Neural cell (in vitro differentiated cells): ENCODE measurements around the gene SS18L1. TPM values are rescaled to one million over a fixed set of nuclear protein-coding genes. Genes with fewer than 3 reads are reported as not detected.

Experiments used
- H2AFZ ChIP-seq: fragments of 200-600, 300-800 bp; sonication (generic), shearing (Covaris generic); 2 replicates; pipeline ENCODE4 v1.6.0; 2014; ENCODE audit warnings: low read depth, mild to moderate bottlenecking, antibody characterized with exemption, low read length, moderate library complexity
- H3F3A ChIP-seq: fragments of 200-600 bp; shearing (Covaris generic); 2 replicates; pipeline ENCODE4 v1.6.1; 2016; ENCODE audit warnings: mild to moderate bottlenecking, moderate library complexity, mixed read lengths, antibody characterized with exemption, low read length; ENCODE audit not compliant: insufficient read depth, poor library complexity, severe bottlenecking
- H3K27ac ChIP-seq: fragments of 200-600, 300-800 bp; sonication (generic), shearing (Covaris generic); 2 replicates; pipeline ENCODE4 v1.5.1; 2014; ENCODE audit warnings: mild to moderate bottlenecking, low read length, moderate library complexity
- H3K27me3 ChIP-seq: fragments of 300-800, 200-600 bp; sonication (generic), shearing (Covaris generic); 2 replicates; pipeline ENCODE4 v1.6.0; 2014; ENCODE audit warnings: mild to moderate bottlenecking, low read depth, low read length, moderate library complexity; ENCODE audit not compliant: insufficient read depth
- H3K36me3 ChIP-seq: fragments of 300-800, 200-600 bp; sonication (generic), shearing (Covaris generic); 2 replicates; pipeline ENCODE4 v1.5.1; 2014; ENCODE audit warnings: mild to moderate bottlenecking, antibody characterized with exemption, low read length, moderate library complexity; ENCODE audit not compliant: insufficient read depth
- H3K4me2 ChIP-seq: fragments of 300-800, 200-600 bp; sonication (generic), shearing (Covaris generic); 2 replicates; pipeline ENCODE4 v1.6.0; 2014; ENCODE audit warnings: mild to moderate bottlenecking, low read length
- H3K4me3 ChIP-seq: fragments of 300-800, 200-600 bp; sonication (generic), shearing (Covaris generic); 2 replicates; pipeline ENCODE4 v1.5.1; 2014; ENCODE audit warnings: mild to moderate bottlenecking, low read length, moderate library complexity
- H3K79me2 ChIP-seq: fragments of 200-600 bp; shearing (Covaris generic); replicated peaks from 2 replicates; pipeline ENCODE4 v1.6.0; 2014; ENCODE audit warnings: mild to moderate bottlenecking, low read length, moderate library complexity; ENCODE audit not compliant: insufficient read depth
- H3K9ac ChIP-seq: fragments of 300-800, 200-600 bp; sonication (generic), shearing (Covaris generic); 2 replicates; pipeline ENCODE4 v1.6.1; 2016; ENCODE audit warnings: mild to moderate bottlenecking, low read length, mixed read lengths
- H3K9me2 ChIP-seq: fragments of 200-600 bp; shearing (Covaris generic); 2 replicates; pipeline ENCODE4 v1.6.1; 2016; ENCODE audit warnings: mild to moderate bottlenecking, low read length, mixed read lengths; ENCODE audit not compliant: insufficient read depth
- H3K9me3 ChIP-seq: fragments of 200-600, 300-800 bp; sonication (generic), shearing (Covaris generic); 2 replicates; pipeline ENCODE4 v1.6.1; 2016; ENCODE audit warnings: mild to moderate bottlenecking, mixed run types, low read length, moderate library complexity, mixed read lengths
- H4K20me1 ChIP-seq: fragments of 200-600 bp; shearing (Covaris generic); 2 replicates; pipeline ENCODE4 v1.6.1; 2016; ENCODE audit warnings: mild to moderate bottlenecking, mixed run types; ENCODE audit not compliant: insufficient read depth
- EP300 ChIP-seq: fragments of 450-650 bp; conservative IDR thresholded peaks from 2 replicates; pipeline ENCODE4 v1.6.1; 2014; ENCODE audit warnings: antibody characterized with exemption, mild to moderate bottlenecking, moderate library complexity; ENCODE audit not compliant: poor library complexity, severe bottlenecking
- EZH2 ChIP-seq: fragments of 200-600, 300-800 bp; shearing (Covaris generic), sonication (generic); IDR thresholded peaks from 2 replicates; pipeline ENCODE4 v1.6.1; 2014; ENCODE audit warnings: antibody characterized with exemption, low read length, borderline replicate concordance, mild to moderate bottlenecking; ENCODE audit not compliant: insufficient read depth, poor library complexity, severe bottlenecking
- MXI1 ChIP-seq: fragments of 450-650 bp; conservative IDR thresholded peaks from 2 replicates; pipeline ENCODE4 v1.6.1; 2014; ENCODE audit warnings: antibody characterized with exemption, mild to moderate bottlenecking; ENCODE audit not compliant: poor library complexity, severe bottlenecking
- POLR2AphosphoS5 ChIP-seq: IDR thresholded peaks from 2 replicates; pipeline ENCODE4 v1.6.1; 2012
- RAD21 ChIP-seq: fragments of 450-650 bp; conservative IDR thresholded peaks from 2 replicates; pipeline ENCODE4 v1.6.1; 2014; ENCODE audit warnings: antibody characterized with exemption, mild to moderate bottlenecking, moderate library complexity
- REST ChIP-seq: IDR thresholded peaks from 2 replicates; pipeline ENCODE4 v1.6.1; 2012; ENCODE audit warnings: borderline replicate concordance
- SMC3 ChIP-seq: fragments of 450-650 bp; conservative IDR thresholded peaks from 2 replicates; pipeline ENCODE4 v1.6.1; 2014; ENCODE audit warnings: antibody characterized with exemption, mild to moderate bottlenecking, moderate library complexity; ENCODE audit not compliant: poor library complexity
- TAF1 ChIP-seq: IDR thresholded peaks from 2 replicates; pipeline ENCODE4 v1.6.1; 2012; ENCODE audit warnings: low read depth
- polyA plus RNA-seq: library from polyadenylated mRNA; depleted of rRNA; stranded (reverse); fragments of >200 nt; gene quantifications from 2 replicates; pipeline ENCODE4 v1.2.3, GENCODE V29; 2014
- TF ChIP-seq, protein P1 (sequence below): fragments of 450-650 bp; IDR thresholded peaks from 2 replicates; pipeline ENCODE4 v1.5.1; 2014; ENCODE audit warnings: antibody characterized with exemption, mild to moderate bottlenecking, moderate library complexity; ENCODE audit not compliant: poor library complexity, severe bottlenecking

Gene SS18L1
- polyA plus RNA-seq, 1 donor from 2014 or later, result 117 TPM

GRCh38 chr20:62137092-62137384, 6.5 kb upstream of the SS18L1 start:
- no peaks in the 10 kb centered on the region for H3K9me3 ChIP-seq
- no peaks in the 10 kb centered on the region for H3K27me3 ChIP-seq
- no peak overlapping the region for H3K9ac ChIP-seq
- H3K4me2 ChIP-seq, result no peak overlapping the region
- peaks cover 10% of the 10 kb centered on the region for H3K36me3 ChIP-seq
- H3K79me2 ChIP-seq, result peaks cover 33% of the 10 kb centered on the region
- no peak overlapping the region for H2AFZ ChIP-seq
- no peak for TF ChIP-seq MXI1
- no peak for TF ChIP-seq SMC3
- TF ChIP-seq EZH2, result no peak
- TF ChIP-seq, protein P1, sequence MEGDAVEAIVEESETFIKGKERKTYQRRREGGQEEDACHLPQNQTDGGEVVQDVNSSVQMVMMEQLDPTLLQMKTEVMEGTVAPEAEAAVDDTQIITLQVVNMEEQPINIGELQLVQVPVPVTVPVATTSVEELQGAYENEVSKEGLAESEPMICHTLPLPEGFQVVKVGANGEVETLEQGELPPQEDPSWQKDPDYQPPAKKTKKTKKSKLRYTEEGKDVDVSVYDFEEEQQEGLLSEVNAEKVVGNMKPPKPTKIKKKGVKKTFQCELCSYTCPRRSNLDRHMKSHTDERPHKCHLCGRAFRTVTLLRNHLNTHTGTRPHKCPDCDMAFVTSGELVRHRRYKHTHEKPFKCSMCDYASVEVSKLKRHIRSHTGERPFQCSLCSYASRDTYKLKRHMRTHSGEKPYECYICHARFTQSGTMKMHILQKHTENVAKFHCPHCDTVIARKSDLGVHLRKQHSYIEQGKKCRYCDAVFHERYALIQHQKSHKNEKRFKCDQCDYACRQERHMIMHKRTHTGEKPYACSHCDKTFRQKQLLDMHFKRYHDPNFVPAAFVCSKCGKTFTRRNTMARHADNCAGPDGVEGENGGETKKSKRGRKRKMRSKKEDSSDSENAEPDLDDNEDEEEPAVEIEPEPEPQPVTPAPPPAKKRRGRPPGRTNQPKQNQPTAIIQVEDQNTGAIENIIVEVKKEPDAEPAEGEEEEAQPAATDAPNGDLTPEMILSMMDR, result no peak
- TF ChIP-seq TAF1, result no peak
- no peak for TF ChIP-seq REST
- no peak for TF ChIP-seq POLR2AphosphoS5
- TF ChIP-seq EP300, result no peak
- TF ChIP-seq RAD21, result no peak
- no peak overlapping the region for H3K4me3 ChIP-seq
- no peaks in the 10 kb centered on the region for H3K9me2 ChIP-seq
- H4K20me1 ChIP-seq, result peaks cover 43% of the 10 kb centered on the region
- H3K27ac ChIP-seq, result no peak overlapping the region
- peaks cover 3% of the 10 kb centered on the region for H3F3A ChIP-seq

GRCh38 chr20:62137478-62138203, 5.9 kb upstream of the SS18L1 start:
- Histone ChIP-seq H3K9ac (no peak overlapping the region), H3K4me2 (no peak overlapping the region), H2AFZ (no peak overlapping the region), H3F3A (peaks cover 7% of the 10 kb centered on the region), H4K20me1 (peaks cover 40% of the 10 kb centered on the region), H3K9me3 (no peaks in the 10 kb centered on the region), H3K36me3 (peaks cover 10% of the 10 kb centered on the region), H3K9me2 (no peaks in the 10 kb centered on the region), H3K79me2 (peaks cover 39% of the 10 kb centered on the region), H3K4me3 (no peak overlapping the region), H3K27ac (no peak overlapping the region), H3K27me3 (no peaks in the 10 kb centered on the region)
- TF ChIP-seq SMC3, result no peak
- TF ChIP-seq RAD21, result no peak
- no peak for TF ChIP-seq MXI1
- TF ChIP-seq TAF1, result no peak
- no peak for TF ChIP-seq REST
- no peak for TF ChIP-seq EP300
- no peak for TF ChIP-seq POLR2AphosphoS5
- TF ChIP-seq EZH2, result no peak
- TF ChIP-seq, protein P1, result no peak
